GM23338 (cell line): Measurements from ENCODE around the gene DPF3. TPM values are rescaled to one million over a fixed set of nuclear protein-coding genes. Genes with fewer than 3 reads are reported as not detected.

Source experiments
- ATAC-seq: fragments of 200-7000 bp; cut with Tn5 transposase; 3 replicates; pipeline ENCODE4 v1.9.1; 2020
- DNase-seq: peaks from one replicate; pipeline ENCODE4 v3.0.0-alpha.2; 2015; ENCODE audit warnings: low spot score
- H2AFZ ChIP-seq: fragments of 200-600 bp; sonication (generic); 2 replicates; pipeline ENCODE4 v1.8.0; 2016; ENCODE audit warnings: antibody characterized with exemption, mild to moderate bottlenecking, moderate library complexity
- H3F3A ChIP-seq: fragments of 200-600 bp; sonication (generic); replicated peaks from 2 replicates; pipeline ENCODE4 v1.8.0; 2017; ENCODE audit warnings: antibody characterized with exemption, mixed run types, low read depth
- H3K27ac ChIP-seq: fragments of 200-600 bp; sonication (generic); 2 replicates; pipeline ENCODE4 v1.6.1; 2016; ENCODE audit warnings: low read depth
- H3K27me3 ChIP-seq: fragments of 200-600 bp; sonication (generic); 2 replicates; pipeline ENCODE4 v1.8.0; 2016; ENCODE audit warnings: mild to moderate bottlenecking, mixed run types, moderate library complexity; ENCODE audit not compliant: insufficient read depth
- H3K36me3 ChIP-seq: fragments of 200-600 bp; sonication (generic); 2 replicates; pipeline ENCODE4 v1.8.0; 2016; ENCODE audit warnings: mild to moderate bottlenecking; ENCODE audit not compliant: insufficient read depth
- H3K4me1 ChIP-seq: fragments of 200-600 bp; sonication (generic); 2 replicates; pipeline ENCODE4 v1.8.0; 2016; ENCODE audit warnings: mild to moderate bottlenecking, moderate library complexity; ENCODE audit not compliant: insufficient read depth
- H3K4me2 ChIP-seq: fragments of 200-600 bp; sonication (generic); 2 replicates; pipeline ENCODE4 v1.7.1; 2017; ENCODE audit warnings: mixed run types
- H3K4me3 ChIP-seq: fragments of 200-600 bp; sonication (generic); 2 replicates; pipeline ENCODE4 v1.6.1; 2016; ENCODE audit warnings: mixed run types
- H3K79me2 ChIP-seq: fragments of 200-600 bp; sonication (generic); replicated peaks from 2 replicates; pipeline ENCODE4 v1.8.0; 2017; ENCODE audit warnings: mild to moderate bottlenecking; ENCODE audit not compliant: insufficient read depth
- H3K9me2 ChIP-seq: fragments of 200-600 bp; sonication (generic); 2 replicates; pipeline ENCODE4 v1.8.0; 2017; ENCODE audit not compliant: insufficient read depth
- H4K20me1 ChIP-seq: fragments of 200-600 bp; sonication (generic); replicated peaks from 2 replicates; pipeline ENCODE4 v1.8.0; 2017; ENCODE audit warnings: mild to moderate bottlenecking; ENCODE audit not compliant: insufficient read depth
- H3K27ac Mint-ChIP-seq: 2 replicates; pipeline ENCODE4 v1.8.0; 2020; ENCODE audit warnings: inconsistent platforms, mild to moderate bottlenecking, moderate library complexity, mixed read lengths
- H3K27me3 Mint-ChIP-seq: 3 replicates; pipeline ENCODE4 v1.8.0; 2022; ENCODE audit warnings: low read depth, mild to moderate bottlenecking, moderate library complexity, mixed read lengths, inconsistent platforms; ENCODE audit not compliant: insufficient read depth, poor library complexity
- H3K36me3 Mint-ChIP-seq: 3 replicates; pipeline ENCODE4 v1.8.0; 2021; ENCODE audit warnings: low read depth, mild to moderate bottlenecking, inconsistent platforms, moderate library complexity, mixed read lengths
- H3K4me1 Mint-ChIP-seq: 3 replicates; pipeline ENCODE4 v1.8.0; 2020; ENCODE audit warnings: mild to moderate bottlenecking, inconsistent platforms, mixed read lengths
- H3K4me3 Mint-ChIP-seq: 3 replicates; pipeline ENCODE4 v1.8.0; 2021; ENCODE audit warnings: moderate library complexity, mild to moderate bottlenecking, inconsistent platforms, mixed read lengths
- H3K9me3 Mint-ChIP-seq: 3 replicates; pipeline ENCODE4 v1.8.0; 2020; ENCODE audit warnings: moderate library complexity, mild to moderate bottlenecking, inconsistent platforms, mixed read lengths
- EZH2 ChIP-seq: fragments of 200-600 bp; sonication (generic); IDR thresholded peaks from one replicate; pipeline ENCODE4 v1.8.0; 2017; ENCODE audit warnings: antibody characterized with exemption, mild to moderate bottlenecking, low read depth; ENCODE audit not compliant: unreplicated experiment
- EZH2phosphoT487 ChIP-seq: fragments of 200-600 bp; sonication (generic); IDR thresholded peaks from one replicate; pipeline ENCODE4 v1.8.1; 2018; ENCODE audit warnings: antibody characterized with exemption; ENCODE audit not compliant: unreplicated experiment
- NANOG ChIP-seq: IDR thresholded peaks from 2 replicates; pipeline ENCODE4 v1.6.1; 2016; ENCODE audit warnings: antibody characterized with exemption, borderline replicate concordance
- ZNF114 ChIP-seq: fragments of 250-450 bp; sonication (Bioruptor Pico); IDR thresholded peaks from 2 replicates; pipeline ENCODE4 v1.5.0; 2020; ENCODE audit warnings: mild to moderate bottlenecking, moderate library complexity
- ZNF331 ChIP-seq: fragments of 250-450 bp; sonication (Bioruptor Pico); IDR thresholded peaks from 2 replicates; pipeline ENCODE4 v1.5.0; 2020; ENCODE audit warnings: low read depth, mild to moderate bottlenecking, moderate library complexity
- polyA plus RNA-seq: library from polyadenylated mRNA; unstranded; fragments of >200 nt; fragmentation: Nextera tagmentation; extraction: Ambion mirVana; gene quantifications from 2 replicates; pipeline ENCODE4 v1.2.1, GENCODE V29; 2016
- total RNA-seq: library from RNA; depleted of rRNA; stranded (reverse); fragments of >200 nt; shearing (Covaris generic); gene quantifications from 2 replicates; pipeline ENCODE4 v1.2.3, GENCODE V29; 2014
- TF ChIP-seq, protein P1 (sequence below): IDR thresholded peaks from 2 replicates; pipeline ENCODE4 v1.6.1; 2016; ENCODE audit warnings: antibody characterized with exemption
- TF ChIP-seq, protein P2 (sequence below): IDR thresholded peaks from one replicate; pipeline ENCODE4 v1.6.1; 2018; ENCODE audit warnings: antibody characterized with exemption; ENCODE audit not compliant: unreplicated experiment
- TF ChIP-seq, protein P3 (sequence below): fragments of 250-450 bp; sonication (Bioruptor Pico); IDR thresholded peaks from 2 replicates; pipeline ENCODE4 v1.5.0; 2020; ENCODE audit warnings: mild to moderate bottlenecking, moderate library complexity

Gene DPF3
- total and polyA plus RNA-seq, 2 experiments from 2014 or later: 0.18 to 1.0 TPM

DNA sequence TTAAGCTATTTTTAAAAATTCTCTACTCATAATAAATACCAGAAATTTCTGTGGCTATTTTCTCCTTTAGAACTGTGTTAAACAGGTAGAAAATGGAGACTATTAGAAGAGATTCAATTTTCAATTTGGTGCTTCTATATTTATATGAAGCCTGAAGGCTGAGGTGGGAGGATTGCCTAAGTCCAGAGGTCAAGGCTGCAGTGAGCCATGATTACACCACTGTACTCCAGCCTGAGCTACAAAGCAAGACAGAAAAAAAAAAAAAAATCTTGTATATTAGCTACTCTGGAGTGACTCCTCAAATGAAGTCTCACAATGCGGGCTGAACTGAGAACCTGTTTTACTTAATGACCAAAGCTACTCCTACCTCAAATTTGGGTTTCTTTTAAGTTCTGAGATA, 9.8 kb upstream of the DPF3 start:
- Mint-ChIP-seq H3K9me3 (no peaks in the 10 kb centered on the region), H3K27ac (no peak overlapping the region), H3K4me3 (no peak overlapping the region), H3K4me1 (peaks cover 16% of the 10 kb centered on the region; the same call in 2 of the 3 replicates), H3K27me3 (peaks cover 3% of the 10 kb centered on the region), H3K36me3 (no peaks in the 10 kb centered on the region)
- Histone ChIP-seq H3K27ac (no peak overlapping the region), H3K4me3 (no peak overlapping the region), H3K36me3 (no peaks in the 10 kb centered on the region), H3F3A (no peaks in the 10 kb centered on the region), H3K4me2 (no peak overlapping the region), H3K79me2 (no peaks in the 10 kb centered on the region), H4K20me1 (no peaks in the 10 kb centered on the region), H3K9me2 (no peaks in the 10 kb centered on the region), H3K4me1 (peaks cover 10% of the 10 kb centered on the region), H2AFZ (no peak overlapping the region), H3K27me3 (peaks cover under 1% of the 10 kb centered on the region; the same call in 1 of the 2 replicates)
- DNase-seq (no peak), ATAC-seq (no peak)
- TF ChIP-seq, protein P1, sequence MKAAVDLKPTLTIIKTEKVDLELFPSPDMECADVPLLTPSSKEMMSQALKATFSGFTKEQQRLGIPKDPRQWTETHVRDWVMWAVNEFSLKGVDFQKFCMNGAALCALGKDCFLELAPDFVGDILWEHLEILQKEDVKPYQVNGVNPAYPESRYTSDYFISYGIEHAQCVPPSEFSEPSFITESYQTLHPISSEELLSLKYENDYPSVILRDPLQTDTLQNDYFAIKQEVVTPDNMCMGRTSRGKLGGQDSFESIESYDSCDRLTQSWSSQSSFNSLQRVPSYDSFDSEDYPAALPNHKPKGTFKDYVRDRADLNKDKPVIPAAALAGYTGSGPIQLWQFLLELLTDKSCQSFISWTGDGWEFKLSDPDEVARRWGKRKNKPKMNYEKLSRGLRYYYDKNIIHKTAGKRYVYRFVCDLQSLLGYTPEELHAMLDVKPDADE: no peak
- TF ChIP-seq ZNF114: no peak
- TF ChIP-seq, protein P2, sequence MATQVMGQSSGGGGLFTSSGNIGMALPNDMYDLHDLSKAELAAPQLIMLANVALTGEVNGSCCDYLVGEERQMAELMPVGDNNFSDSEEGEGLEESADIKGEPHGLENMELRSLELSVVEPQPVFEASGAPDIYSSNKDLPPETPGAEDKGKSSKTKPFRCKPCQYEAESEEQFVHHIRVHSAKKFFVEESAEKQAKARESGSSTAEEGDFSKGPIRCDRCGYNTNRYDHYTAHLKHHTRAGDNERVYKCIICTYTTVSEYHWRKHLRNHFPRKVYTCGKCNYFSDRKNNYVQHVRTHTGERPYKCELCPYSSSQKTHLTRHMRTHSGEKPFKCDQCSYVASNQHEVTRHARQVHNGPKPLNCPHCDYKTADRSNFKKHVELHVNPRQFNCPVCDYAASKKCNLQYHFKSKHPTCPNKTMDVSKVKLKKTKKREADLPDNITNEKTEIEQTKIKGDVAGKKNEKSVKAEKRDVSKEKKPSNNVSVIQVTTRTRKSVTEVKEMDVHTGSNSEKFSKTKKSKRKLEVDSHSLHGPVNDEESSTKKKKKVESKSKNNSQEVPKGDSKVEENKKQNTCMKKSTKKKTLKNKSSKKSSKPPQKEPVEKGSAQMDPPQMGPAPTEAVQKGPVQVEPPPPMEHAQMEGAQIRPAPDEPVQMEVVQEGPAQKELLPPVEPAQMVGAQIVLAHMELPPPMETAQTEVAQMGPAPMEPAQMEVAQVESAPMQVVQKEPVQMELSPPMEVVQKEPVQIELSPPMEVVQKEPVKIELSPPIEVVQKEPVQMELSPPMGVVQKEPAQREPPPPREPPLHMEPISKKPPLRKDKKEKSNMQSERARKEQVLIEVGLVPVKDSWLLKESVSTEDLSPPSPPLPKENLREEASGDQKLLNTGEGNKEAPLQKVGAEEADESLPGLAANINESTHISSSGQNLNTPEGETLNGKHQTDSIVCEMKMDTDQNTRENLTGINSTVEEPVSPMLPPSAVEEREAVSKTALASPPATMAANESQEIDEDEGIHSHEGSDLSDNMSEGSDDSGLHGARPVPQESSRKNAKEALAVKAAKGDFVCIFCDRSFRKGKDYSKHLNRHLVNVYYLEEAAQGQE: no peak
- no peak for TF ChIP-seq ZNF331
- no peak for TF ChIP-seq NANOG
- TF ChIP-seq EZH2phosphoT487: no peak
- TF ChIP-seq, protein P3, sequence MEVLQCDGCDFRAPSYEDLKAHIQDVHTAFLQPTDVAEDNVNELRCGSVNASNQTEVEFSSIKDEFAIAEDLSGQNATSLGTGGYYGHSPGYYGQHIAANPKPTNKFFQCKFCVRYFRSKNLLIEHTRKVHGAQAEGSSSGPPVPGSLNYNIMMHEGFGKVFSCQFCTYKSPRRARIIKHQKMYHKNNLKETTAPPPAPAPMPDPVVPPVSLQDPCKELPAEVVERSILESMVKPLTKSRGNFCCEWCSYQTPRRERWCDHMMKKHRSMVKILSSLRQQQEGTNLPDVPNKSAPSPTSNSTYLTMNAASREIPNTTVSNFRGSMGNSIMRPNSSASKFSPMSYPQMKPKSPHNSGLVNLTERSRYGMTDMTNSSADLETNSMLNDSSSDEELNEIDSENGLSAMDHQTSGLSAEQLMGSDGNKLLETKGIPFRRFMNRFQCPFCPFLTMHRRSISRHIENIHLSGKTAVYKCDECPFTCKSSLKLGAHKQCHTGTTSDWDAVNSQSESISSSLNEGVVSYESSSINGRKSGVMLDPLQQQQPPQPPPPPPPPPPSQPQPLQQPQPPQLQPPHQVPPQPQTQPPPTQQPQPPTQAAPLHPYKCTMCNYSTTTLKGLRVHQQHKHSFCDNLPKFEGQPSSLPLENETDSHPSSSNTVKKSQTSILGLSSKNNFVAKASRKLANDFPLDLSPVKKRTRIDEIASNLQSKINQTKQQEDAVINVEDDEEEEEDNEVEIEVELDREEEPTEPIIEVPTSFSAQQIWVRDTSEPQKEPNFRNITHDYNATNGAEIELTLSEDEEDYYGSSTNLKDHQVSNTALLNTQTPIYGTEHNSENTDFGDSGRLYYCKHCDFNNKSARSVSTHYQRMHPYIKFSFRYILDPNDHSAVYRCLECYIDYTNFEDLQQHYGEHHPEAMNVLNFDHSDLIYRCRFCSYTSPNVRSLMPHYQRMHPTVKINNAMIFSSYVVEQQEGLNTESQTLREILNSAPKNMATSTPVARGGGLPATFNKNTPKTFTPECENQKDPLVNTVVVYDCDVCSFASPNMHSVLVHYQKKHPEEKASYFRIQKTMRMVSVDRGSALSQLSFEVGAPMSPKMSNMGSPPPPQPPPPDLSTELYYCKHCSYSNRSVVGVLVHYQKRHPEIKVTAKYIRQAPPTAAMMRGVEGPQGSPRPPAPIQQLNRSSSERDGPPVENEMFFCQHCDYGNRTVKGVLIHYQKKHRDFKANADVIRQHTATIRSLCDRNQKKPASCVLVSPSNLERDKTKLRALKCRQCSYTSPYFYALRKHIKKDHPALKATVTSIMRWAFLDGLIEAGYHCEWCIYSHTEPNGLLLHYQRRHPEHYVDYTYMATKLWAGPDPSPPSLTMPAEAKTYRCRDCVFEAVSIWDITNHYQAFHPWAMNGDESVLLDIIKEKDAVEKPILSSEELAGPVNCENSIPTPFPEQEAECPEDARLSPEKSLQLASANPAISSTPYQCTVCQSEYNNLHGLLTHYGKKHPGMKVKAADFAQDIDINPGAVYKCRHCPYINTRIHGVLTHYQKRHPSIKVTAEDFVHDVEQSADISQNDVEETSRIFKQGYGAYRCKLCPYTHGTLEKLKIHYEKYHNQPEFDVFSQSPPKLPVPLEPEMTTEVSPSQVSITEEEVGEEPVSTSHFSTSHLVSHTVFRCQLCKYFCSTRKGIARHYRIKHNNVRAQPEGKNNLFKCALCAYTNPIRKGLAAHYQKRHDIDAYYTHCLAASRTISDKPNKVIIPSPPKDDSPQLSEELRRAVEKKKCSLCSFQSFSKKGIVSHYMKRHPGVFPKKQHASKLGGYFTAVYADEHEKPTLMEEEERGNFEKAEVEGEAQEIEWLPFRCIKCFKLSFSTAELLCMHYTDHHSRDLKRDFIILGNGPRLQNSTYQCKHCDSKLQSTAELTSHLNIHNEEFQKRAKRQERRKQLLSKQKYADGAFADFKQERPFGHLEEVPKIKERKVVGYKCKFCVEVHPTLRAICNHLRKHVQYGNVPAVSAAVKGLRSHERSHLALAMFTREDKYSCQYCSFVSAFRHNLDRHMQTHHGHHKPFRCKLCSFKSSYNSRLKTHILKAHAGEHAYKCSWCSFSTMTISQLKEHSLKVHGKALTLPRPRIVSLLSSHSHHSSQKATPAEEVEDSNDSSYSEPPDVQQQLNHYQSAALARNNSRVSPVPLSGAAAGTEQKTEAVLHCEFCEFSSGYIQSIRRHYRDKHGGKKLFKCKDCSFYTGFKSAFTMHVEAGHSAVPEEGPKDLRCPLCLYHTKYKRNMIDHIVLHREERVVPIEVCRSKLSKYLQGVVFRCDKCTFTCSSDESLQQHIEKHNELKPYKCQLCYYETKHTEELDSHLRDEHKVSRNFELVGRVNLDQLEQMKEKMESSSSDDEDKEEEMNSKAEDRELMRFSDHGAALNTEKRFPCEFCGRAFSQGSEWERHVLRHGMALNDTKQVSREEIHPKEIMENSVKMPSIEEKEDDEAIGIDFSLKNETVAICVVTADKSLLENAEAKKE: no peak
- TF ChIP-seq EZH2: no peak
